ENCODE data around the gene NDRG3. TPM values are rescaled to one million over a fixed set of nuclear protein-coding genes. Genes with fewer than 3 reads are reported as not detected.

NDRG3 gene
- total and polyA plus RNA-seq, 10 of the 15 experiments (the other 5 are each of a cell fraction or from before 2014, with no cell fraction given): 11.2 to 29.7 (median 14.9) TPM

DNA sequence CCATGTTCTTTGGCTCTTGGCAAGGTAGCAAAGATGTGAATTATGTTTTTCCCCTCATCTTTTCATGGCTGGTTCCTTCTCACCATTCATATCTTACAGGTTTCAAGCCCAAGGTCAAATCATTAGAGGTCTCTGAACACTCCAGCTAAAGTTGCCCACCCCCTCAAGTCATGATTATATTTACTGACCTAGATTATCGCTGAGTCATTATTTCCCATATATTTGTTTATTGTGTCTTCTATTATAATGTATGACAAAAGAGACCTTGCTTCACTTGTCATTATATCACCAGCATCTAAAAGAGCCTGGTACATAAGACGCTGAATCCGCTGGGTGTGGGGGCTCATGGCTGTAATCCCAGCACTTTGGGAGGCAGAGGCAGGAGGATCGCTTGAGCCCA, 15.2 kb upstream of the NDRG3 start:
- Histone ChIP-seq H3K9ac (ENCODE audit: control insufficient read depth, insufficient read depth, low read length) (no peak overlapping the region), H3K4me1 (ENCODE audit: control insufficient read depth, insufficient read depth, low read length) (peaks cover 13% of the 10 kb centered on the region), H3K4me3 (no peak overlapping the region), H4K20me1 (ENCODE audit: control insufficient read depth, insufficient read depth) (no peaks in the 10 kb centered on the region), H3K4me2 (ENCODE audit: control insufficient read depth, insufficient read depth) (no peak overlapping the region), H3K9me3 (replicated peaks; ENCODE audit: control insufficient read depth, insufficient read depth, low read length) (no peaks in the 10 kb centered on the region), H3K36me3 (ENCODE audit: control insufficient read depth in 2 of 2, insufficient read depth in 2 of 2, low read length in 1 of 2) (no peaks in the 10 kb centered on the region; a peak in 1 of 4 replicates), H3K27me3 (replicated peaks in 1 of 2; ENCODE audit: control insufficient read depth in 2 of 2, insufficient read depth in 2 of 2, low read length in 1 of 2) (no peaks in the 10 kb centered on the region), H2AFZ (ENCODE audit: control insufficient read depth, low read depth, low read length) (no peak overlapping the region), H3K79me2 (ENCODE audit: control insufficient read depth, insufficient read depth, low read length) (no peaks in the 10 kb centered on the region), H3K27ac (ENCODE audit: control insufficient read depth, insufficient read depth) (no peak overlapping the region)
- no peak for ATAC-seq
- ChIA-PET SMC1A (ENCODE audit: uncharacterized antibody, unreplicated experiment) (no interaction called here), POLR2A (no interaction called here), RAD21 (ENCODE audit: unreplicated experiment) (no interaction called here), CTCF (no interaction called here)
- no TSS peak for BruUV-seq (replicated peaks)
- FAIRE-seq: no peak
- no peak for DNase-seq (ENCODE audit: low read depth, low spot score)
- WGBS (ENCODE audit: insufficient coverage, insufficient replicate concordance, low lambda C conversion rate, missing lambda C conversion rate): 96% methylated on average over 4 of the region's 4 CpGs
- in situ Hi-C loops (cut with MboI): no loop called here
- intact Hi-C loops (cut with micrococcal nuclease; ENCODE audit: unreplicated experiment): no loop called here
- TF ChIP-seq SMARCA5 (IDR thresholded peaks at IDR 0.05): no peak
- TF ChIP-seq, protein P1, sequence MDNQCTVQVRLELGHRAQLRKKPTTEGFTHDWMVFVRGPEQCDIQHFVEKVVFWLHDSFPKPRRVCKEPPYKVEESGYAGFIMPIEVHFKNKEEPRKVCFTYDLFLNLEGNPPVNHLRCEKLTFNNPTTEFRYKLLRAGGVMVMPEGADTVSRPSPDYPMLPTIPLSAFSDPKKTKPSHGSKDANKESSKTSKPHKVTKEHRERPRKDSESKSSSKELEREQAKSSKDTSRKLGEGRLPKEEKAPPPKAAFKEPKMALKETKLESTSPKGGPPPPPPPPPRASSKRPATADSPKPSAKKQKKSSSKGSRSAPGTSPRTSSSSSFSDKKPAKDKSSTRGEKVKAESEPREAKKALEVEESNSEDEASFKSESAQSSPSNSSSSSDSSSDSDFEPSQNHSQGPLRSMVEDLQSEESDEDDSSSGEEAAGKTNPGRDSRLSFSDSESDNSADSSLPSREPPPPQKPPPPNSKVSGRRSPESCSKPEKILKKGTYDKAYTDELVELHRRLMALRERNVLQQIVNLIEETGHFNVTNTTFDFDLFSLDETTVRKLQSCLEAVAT (IDR thresholded peaks at IDR 0.05): no peak
- TF ChIP-seq TAF1 (IDR thresholded peaks at IDR 0.05; ENCODE audit: borderline replicate concordance, low read depth, low read length): no peak

DNA sequence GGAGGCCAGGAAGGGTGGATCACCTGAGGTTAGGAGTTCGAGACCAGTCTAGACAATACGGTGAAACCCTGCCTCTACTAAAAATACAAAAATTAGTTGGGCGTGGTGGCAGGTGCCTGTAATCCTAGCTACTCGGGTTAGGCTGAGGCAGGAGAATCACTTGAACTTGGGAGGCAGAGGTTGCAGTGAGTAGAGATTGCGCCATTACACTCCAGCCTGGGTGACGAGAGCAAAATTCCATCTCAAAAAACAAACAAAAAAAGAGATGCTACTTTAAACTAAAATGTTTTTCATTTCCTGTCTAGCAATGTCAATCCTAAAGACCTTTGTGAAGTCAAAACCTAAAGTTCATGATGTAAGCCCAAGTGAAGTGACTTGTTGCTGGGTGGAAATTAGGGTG, 14.8 kb upstream of the NDRG3 start:
- Histone ChIP-seq H3K36me3 (ENCODE audit: control insufficient read depth in 2 of 2, insufficient read depth in 2 of 2, low read length in 1 of 2) (no peaks in the 10 kb centered on the region; a peak in 1 of 4 replicates), H4K20me1 (ENCODE audit: control insufficient read depth, insufficient read depth) (no peaks in the 10 kb centered on the region), H3K9me3 (replicated peaks; ENCODE audit: control insufficient read depth, insufficient read depth, low read length) (no peaks in the 10 kb centered on the region), H3K9ac (ENCODE audit: control insufficient read depth, insufficient read depth, low read length) (no peak overlapping the region), H3K27ac (ENCODE audit: control insufficient read depth, insufficient read depth) (no peak overlapping the region), H3K4me2 (ENCODE audit: control insufficient read depth, insufficient read depth) (no peak overlapping the region), H3K79me2 (ENCODE audit: control insufficient read depth, insufficient read depth, low read length) (no peaks in the 10 kb centered on the region), H3K4me3 (no peak overlapping the region), H3K4me1 (ENCODE audit: control insufficient read depth, insufficient read depth, low read length) (peaks cover 13% of the 10 kb centered on the region), H2AFZ (ENCODE audit: control insufficient read depth, low read depth, low read length) (no peak overlapping the region), H3K27me3 (replicated peaks in 1 of 2; ENCODE audit: control insufficient read depth in 2 of 2, insufficient read depth in 2 of 2, low read length in 1 of 2) (no peaks in the 10 kb centered on the region)
- ChIA-PET RAD21 (ENCODE audit: unreplicated experiment) (no interaction called here), CTCF (no interaction called here), SMC1A (ENCODE audit: uncharacterized antibody, unreplicated experiment) (interaction anchor here (0.7 to 5.0 kb wide), 2 partner anchors 9 to 10 kb away, joined by 3 to 26 read pairs; no protein-coding TSS in a partner anchor), POLR2A (no interaction called here)
- FAIRE-seq (no peak), ATAC-seq (no peak), DNase-seq (ENCODE audit: low read depth, low spot score) (no peak)
- in situ Hi-C loops (cut with MboI): no loop called here
- 80% methylated on average over 6 of the region's 6 CpGs for WGBS (ENCODE audit: insufficient coverage, insufficient replicate concordance, low lambda C conversion rate, missing lambda C conversion rate)
- intact Hi-C loops (cut with micrococcal nuclease; ENCODE audit: unreplicated experiment): no loop called here
- no TSS peak for BruUV-seq (replicated peaks)
- no peak for TF ChIP-seq EZH2 (IDR thresholded peaks at IDR 0.05; ENCODE audit: borderline replicate concordance, control insufficient read depth, low read depth, low read length)
